Measurements from ENCODE around the gene RAB5IF. TPM values are rescaled to one million over a fixed set of nuclear protein-coding genes. Genes with fewer than 3 reads are reported as not detected.

Gene RAB5IF
- total RNA-seq, 4 donors from 2014 or later: 68.0 to 107 (median 79.1) TPM

GRCh38 chr20:36611625-36612024, 6.0 kb downstream of the RAB5IF start:
- TF ChIP-seq, protein P1, sequence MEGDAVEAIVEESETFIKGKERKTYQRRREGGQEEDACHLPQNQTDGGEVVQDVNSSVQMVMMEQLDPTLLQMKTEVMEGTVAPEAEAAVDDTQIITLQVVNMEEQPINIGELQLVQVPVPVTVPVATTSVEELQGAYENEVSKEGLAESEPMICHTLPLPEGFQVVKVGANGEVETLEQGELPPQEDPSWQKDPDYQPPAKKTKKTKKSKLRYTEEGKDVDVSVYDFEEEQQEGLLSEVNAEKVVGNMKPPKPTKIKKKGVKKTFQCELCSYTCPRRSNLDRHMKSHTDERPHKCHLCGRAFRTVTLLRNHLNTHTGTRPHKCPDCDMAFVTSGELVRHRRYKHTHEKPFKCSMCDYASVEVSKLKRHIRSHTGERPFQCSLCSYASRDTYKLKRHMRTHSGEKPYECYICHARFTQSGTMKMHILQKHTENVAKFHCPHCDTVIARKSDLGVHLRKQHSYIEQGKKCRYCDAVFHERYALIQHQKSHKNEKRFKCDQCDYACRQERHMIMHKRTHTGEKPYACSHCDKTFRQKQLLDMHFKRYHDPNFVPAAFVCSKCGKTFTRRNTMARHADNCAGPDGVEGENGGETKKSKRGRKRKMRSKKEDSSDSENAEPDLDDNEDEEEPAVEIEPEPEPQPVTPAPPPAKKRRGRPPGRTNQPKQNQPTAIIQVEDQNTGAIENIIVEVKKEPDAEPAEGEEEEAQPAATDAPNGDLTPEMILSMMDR (IDR thresholded peaks at IDR 0.05; ENCODE audit: low read depth): no peak

GRCh38 chr20:36613974-36614373, 8.4 kb downstream of the RAB5IF start:
- TF ChIP-seq, protein P1 (IDR thresholded peaks at IDR 0.05; ENCODE audit: low read depth): no peak

DNA sequence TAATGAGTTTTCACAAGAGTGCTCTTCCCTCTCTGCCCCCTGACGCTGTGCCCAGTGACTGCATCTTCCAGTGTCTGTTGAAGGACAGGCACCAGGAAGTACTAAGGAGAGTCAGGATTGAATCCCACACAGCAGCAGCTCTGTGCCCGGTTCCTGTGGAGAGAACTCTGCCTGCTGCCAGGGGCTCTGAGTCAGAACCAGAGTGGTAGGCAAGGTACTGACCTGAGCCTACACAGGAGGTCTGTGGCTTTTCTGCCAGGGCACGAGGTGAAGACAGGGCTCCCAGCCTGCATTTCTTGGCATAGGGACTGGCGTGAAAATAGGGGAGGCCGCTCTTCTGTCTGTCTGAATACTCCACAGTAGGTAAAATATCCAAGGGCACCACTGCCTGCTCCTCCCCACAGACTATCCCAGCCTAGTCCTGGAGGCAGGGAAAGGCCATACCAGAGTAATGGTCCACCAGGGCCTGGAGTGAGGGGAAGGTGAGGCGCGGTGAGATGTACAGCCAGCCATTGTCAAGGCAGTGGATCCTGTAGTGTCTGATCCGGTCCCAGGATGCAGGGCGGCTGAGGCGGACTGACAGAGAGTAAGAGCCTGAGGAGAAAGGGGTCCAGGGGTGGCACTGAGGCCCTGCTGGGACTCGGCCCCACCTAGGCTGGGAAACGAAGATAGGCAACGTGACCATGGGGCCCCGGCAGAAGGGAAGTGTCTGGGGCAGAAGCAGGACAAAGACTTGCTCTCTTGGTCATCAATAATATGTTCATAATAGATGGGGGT, 9.4 kb downstream of the RAB5IF start:
- TF ChIP-seq, protein P1 (IDR thresholded peaks at IDR 0.05; ENCODE audit: low read depth): no peak

DNA sequence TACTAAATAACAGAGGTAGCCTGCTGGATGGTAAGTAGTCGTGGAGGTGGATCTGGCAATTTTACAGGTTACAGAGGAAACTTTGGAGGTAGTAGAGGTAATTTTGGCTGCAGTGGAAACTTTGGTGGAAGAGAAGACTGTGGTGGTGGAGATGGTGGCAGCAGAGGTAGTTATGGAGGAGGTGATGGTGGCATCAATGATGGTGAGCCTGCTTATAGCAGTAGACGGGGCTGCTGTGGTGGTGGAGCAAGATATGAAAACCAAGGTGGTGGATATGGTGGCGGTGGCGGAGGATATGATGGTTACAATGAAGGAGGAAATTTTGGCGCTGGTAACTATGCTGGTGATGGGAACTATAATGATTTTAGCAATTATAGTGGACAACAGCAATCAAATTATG, 15.3 kb downstream of the RAB5IF start:
- TF ChIP-seq, protein P1 (IDR thresholded peaks at IDR 0.05; ENCODE audit: low read depth): no peak

DNA sequence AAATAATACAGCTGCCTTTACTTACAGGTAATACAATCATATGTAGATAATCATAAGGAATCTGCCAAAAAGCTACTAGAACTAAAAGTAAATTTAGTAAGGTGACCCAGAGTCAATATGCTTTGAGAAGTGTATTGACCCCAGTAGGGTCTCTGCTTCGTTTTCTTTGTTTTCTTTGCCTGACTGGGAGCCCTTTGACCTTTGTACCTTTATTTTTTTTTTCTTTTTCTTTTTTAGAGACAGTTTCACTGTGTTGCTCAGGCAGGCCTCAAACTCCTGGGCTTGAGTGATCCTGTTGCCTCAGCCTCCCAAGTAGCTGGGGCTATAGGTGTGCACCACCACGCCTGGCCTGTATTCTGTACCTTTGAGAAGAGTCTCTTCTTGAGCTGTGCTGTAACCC, 17.9 kb downstream of the RAB5IF start:
- TF ChIP-seq, protein P1 (IDR thresholded peaks at IDR 0.05; ENCODE audit: low read depth): no peak

- TF ChIP-seq, protein P1 (IDR thresholded peaks at IDR 0.05; ENCODE audit: low read depth): no peak
Observed at GRCh38 chr20:36624068-36624943, 18.7 kb downstream of the RAB5IF start.

GRCh38 chr20:36624944-36625324, 19.4 kb downstream of the RAB5IF start:
- TF ChIP-seq, protein P1 (IDR thresholded peaks at IDR 0.05; ENCODE audit: low read depth): no peak

Data from subcutaneous adipose tissue (tissue), 4 donors.